HPDE6-E6E7 (cell line): ENCODE results near the gene SOD1.
"Not testable (repeated sequence)": the region's sequence is repeated elsewhere in the genome, so short reads cannot be mapped to it uniquely, and the experiment has no call there.

Experiments
- DNase-seq: peaks from one replicate; pipeline ENCODE4 v3.0.0; 2011; ENCODE audit warnings: missing footprints; ENCODE audit errors: extremely low spot score

The SOD1 gene

DNA sequence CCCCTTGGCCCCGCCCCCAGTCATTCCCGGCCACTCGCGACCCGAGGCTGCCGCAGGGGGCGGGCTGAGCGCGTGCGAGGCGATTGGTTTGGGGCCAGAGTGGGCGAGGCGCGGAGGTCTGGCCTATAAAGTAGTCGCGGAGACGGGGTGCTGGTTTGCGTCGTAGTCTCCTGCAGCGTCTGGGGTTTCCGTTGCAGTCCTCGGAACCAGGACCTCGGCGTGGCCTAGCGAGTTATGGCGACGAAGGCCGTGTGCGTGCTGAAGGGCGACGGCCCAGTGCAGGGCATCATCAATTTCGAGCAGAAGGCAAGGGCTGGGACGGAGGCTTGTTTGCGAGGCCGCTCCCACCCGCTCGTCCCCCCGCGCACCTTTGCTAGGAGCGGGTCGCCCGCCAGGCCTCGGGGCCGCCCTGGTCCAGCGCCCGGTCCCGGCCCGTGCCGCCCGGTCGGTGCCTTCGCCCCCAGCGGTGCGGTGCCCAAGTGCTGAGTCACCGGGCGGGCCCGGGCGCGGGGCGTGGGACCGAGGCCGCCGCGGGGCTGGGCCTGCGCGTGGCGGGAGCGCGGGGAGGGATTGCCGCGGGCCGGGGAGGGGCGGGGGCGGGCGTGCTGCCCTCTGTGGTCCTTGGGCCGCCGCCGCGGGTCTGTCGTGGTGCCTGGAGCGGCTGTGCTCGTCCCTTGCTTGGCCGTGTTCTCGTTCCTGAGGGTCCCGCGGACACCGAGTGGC lies at the start of gene SOD1:
SOD1 (plus strand) TSS at position 158 of the 723 bp plus-strand sequence; CDS start at position 235, 77 bp downstream.
- DNase-seq = peak; percentile 93

DNA sequence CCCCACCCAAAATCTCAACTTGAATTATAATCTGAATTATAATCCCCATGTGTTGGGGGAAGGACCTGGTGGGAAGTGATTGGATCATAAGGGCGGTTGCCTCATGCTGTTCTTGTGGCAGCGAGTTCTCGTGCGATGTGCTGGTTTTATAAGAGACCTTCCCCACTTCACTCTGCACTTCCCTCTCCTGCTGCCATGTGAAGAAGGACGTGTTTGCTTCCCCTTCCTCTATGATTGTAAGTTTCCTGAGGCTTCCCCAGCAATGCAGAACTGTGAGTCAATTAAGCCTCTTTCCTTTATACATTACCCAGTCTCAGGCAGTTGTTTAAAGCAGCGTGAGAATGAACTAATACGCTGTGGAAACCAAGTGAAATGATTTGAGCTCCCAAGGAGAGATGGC lies 48.0 kb upstream of the SOD1 start:
- DNase-seq = no peak

DNA sequence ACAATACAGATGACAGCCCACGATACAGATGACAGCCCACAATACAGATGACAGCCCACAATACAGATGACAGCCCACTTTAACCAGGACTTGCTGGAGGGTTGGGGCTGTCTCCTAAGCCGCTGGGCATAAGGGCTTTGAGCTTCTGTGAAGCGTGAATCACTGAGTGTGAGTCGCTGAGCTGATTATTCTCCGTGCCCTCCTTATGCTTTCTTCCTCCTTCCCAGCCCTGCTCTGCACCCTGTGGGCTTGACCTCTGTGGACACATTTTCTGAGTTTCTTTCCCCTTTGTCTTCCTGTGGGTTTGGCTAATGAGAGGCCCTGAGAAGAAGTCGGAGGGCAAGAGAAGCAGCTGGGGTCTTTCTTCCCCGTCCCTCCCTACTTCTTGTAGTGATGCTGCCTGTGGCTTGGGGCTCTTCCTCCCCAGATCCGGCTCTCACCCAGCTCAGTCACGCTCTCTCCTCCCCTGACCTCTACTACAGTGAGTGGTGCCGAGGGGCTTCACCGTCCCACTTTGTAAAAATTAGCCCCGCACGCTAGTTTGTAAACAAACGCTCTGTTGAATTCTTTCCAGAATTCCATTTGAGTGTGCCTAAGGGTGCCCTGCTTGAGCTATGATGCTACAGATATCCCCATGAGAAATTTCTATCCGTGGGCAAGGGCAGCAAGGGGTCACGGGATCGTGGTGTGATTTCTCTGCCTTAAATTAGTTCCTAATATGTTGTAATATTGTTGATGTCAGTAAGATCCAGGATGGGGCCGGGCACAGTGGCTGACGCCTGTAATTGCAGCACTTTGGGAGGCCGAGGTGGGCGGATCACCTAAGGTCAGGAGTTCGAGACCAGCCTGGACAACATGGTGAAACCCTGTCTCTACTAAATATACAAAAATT lies 46.4 kb upstream of the SOD1 start:
- DNase-seq = no peak

DNA sequence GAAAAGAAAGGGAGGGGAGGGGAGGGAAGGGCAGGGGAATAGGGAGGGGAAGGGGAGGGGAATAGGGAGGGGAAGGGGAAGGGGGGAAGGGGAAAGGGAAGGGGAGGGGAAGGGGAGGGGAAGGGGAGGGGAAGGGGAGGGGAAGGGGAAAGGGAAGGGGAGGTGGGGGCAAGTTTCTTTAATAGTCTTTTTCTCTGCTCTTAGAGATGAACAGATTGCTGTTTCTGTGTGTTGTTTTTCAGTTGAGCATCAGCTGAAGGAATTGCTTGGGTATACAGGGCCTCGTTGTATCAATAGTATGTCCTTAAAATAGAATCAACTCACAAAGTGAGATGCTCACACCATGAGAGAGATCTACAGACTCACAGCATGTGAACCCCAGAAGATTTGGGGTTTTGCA lies 44.8 kb upstream of the SOD1 start:
- no peak for DNase-seq

DNA sequence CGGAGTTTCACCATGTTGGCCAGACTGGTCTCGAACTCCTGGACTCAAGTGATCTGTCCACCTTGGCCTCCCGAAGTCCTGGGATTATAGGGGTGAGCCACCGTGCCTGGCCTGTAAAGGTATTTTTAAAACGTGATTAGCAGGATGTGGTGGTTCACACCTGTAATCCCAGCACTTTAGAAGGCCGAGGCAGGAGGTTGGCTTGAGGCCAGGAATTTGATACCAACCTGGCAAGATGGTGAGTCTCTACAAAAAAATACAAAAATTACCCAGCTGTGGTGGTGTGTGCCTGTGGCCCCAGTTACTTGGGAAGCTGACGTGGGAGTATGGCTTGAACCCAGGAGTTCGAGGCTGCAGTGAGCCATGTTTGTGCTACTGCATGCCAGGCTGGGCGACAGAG lies 43.3 kb upstream of the SOD1 start:
- DNase-seq = no peak

DNA sequence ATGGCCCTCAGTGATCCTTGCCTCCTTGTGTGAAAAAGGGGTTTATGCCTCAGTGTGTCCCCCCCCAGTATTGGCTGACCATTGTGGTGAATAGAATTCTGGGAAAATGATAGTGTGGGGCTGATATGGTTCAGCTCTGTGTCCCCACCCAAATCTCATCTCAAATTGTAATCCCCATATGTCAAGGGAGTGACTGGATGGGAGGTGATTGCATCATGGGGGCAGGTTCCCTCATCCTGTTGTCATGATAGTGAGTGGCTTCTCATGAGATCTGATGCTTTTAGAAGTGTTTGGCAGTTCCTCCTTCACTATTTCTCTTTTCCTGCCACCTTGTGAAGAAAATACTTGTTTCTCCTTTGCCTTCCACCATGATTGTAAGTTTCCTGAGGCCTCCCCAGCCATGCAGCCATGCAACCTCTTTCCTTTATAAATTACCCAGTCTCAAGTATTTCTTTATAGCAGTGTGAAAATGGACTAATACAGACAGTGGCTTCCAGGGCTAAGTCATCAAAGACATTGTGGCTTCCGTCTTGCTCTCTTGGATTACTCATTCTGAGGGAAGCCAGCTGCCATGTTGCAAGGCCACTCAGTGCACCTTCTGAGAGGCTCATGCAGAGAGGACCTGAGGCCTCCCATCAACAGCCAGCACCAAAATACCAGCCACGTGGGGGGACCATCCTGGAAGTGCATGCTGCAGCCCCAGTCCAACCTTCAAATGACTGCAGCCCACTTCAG lies 40.6 kb upstream of the SOD1 start:
- no peak for DNase-seq

DNA sequence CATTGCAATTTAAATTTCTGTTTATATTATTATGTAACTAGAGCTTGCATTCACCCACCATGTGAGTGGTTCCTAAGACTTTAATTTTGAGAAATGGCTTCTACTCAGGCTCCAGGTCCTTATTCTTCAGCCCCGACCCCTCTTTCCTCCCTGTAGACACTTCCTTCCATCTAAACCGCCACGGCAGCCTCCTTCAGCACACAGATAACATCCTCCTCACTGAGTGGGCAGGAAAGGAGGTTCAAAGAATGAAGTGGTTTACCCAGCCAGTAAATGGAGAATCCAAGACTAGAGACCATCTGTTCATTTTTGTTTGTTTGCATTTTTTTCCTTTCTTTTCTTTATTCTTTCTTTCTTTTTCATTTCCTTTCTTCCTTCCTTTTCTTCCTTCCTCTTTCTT lies 37.1 kb upstream of the SOD1 start:
- DNase-seq = no peak

DNA sequence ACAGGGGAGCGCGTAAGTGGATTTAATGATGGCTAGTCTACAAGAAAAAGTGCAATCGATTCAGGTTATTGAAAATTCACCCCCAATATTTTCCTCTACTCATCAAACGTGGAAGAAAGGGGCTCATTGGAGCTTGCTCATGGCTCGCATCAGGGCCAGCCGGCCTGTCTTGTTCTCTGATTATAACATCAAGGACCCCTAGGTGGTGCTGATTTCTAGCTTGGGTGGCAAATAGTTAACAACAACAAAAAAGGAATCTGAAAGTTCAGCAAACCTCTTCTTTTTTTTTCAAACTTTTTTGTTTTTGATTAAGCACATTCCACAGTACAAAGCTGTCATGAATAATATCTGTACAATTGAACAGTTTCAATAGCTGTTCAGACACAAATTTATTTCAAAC lies 35.8 kb upstream of the SOD1 start:
- no peak for DNase-seq

DNA sequence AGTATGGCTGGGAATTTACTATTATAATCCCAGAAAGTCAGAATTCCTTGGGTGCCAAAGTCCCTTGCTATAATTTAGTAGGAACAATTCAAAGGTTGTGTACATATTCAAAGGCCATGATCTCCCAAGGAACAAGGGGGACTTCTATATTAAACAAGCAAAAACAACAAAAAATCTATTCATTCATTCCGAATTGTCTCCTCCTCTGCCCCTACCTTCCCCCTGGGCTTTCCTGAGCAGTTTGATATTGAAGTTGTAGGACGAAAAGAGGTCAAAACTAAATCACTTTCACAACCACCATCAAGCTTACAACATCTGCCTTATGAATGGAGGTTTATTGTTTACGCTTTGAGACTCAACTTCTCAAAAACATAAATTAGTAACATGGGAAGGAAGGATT lies 35.3 kb upstream of the SOD1 start:
- DNase-seq = no peak

DNA sequence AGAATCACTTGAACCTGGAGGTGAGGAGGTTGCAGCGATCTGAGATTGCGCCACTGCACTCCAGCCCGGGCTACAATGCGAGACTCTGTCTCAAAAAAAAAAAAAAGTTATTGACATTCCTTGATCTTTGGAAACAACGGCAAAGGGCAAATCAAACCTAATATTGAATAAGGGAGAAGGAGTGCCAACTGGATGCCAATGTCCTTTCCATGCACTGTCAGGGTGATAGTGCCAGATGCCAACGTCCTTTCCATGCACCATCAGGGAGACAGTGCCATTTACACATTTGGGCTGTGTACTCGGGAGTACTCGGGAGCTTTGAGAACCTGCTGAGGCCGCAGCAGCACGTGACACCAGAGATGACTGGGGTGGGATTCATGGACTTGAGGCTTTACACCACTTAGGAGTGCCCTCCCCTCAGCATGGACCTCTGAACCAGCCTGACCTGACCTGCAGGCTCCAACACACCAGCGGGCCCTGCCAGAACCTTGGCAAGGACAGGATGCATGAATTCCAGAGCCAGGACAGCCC lies 34.5 kb upstream of the SOD1 start:
- DNase-seq = no peak

DNA sequence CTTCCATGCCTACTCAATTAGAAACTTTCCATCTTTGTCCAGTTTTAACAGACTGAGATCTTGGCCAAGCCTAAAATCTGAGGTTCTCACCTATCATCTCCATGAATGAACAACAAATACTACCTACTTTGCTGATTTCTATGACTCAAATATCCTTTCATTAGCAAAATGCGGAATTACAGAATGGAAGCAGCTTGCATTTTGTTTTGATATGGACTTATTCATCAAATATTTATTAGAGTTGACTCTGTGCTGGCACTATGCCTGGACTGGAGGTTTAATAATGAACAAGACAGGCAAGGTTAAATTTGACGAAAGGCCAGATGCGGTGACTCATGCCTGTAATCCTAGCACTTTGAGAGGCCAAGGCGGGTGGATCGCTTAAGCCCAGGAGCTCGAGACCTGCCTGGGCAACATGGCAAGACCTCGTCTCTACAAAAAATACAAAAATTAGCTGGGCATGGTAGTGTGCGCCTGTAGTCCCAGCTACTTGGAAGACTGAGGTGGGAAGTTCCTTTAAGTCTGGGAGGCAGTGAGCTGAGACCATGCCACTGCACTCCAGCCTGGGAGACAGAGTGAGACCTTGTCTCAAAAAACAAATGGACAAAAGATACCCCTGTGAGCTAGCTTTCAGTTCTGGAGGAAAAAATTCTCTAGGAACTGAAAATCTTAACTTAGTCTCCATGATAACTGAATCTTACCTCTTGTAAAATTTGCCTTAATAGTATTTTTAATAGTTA lies 29.4 kb upstream of the SOD1 start:
- DNase-seq = peak; percentile 64

DNA sequence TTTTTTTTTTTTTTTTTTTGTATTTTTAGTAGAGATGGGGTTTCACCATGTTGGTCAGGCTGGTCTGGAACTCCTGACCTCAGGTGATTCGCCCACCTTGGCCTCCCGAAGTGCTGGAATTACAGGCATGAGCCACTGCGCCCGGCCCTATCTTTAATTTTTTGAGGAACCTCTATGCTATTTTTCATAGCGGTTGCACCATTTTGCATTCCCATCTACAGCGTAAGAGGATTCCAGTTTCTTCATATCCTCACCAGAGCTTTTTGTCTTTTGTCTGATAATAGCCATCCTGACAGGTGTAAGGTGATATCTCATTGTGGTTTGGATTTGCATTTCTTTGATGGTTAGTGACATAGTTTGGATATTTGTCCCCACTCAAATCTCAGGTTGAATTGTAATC lies 27.6 kb upstream of the SOD1 start:
- not testable (repeated sequence) for DNase-seq

DNA sequence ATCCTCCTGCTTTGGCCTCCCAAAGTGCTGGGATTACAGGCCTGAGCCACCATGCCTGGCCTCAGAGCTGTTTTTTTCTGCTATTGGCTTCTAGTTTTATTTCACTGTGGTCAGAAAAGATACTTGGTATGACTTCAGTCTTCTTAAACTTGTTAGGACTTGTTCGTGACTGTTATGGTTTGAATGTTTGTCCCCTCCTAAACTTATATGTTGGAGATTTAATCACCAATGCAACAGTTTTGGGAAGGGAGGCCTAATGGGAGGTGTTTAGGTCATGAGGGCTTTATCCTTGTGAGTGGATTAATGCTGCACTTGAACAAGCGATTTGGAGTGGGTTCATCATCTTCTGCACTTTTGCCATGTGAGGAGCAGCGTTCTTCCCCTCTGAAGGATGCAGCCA lies 24.5 kb upstream of the SOD1 start:
- DNase-seq = no peak

DNA sequence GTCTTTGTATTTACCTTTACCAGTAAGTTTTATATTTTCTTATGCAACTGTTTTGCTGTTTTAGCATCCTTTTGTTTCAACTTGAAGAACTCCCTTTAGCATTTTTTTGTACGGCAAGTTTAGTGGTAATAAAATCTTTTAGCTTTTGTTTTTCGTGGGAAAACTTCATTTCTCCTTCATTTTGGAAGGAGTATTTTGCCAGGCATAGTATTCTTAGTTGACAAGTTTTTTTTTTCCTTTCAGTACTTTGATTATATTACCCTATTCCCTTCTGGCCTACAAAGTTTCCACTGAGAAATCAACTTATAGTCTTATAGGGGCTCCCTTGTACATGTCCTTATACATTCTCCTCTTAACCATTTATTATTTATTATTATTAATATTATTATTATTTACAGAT lies 22.6 kb upstream of the SOD1 start:
- no peak for DNase-seq

DNA sequence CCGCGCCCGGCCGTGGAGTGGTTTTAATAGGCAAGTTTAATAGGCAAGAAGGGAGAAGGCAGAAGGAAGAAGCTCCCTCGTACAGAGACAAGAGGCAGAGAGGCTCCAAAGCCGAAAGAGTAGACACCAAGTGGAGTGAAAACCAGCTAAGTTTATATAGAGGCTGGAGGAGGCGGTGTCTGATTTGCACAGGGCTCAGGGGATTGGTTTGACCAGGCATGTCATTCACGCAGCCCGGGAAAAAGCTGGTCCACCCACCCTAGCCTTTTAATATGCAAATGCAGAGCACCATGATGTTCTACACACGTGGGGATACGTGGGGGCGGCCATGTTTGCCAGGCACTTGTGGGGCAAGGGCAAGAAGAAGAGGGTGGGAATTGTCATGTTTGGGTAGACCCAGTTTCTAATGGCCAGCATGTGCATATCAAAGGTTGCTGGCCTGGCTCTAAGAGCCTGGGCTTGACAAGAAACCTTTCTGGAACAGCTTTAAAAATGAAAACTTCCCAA lies 18.0 kb upstream of the SOD1 start:
- no peak for DNase-seq

DNA sequence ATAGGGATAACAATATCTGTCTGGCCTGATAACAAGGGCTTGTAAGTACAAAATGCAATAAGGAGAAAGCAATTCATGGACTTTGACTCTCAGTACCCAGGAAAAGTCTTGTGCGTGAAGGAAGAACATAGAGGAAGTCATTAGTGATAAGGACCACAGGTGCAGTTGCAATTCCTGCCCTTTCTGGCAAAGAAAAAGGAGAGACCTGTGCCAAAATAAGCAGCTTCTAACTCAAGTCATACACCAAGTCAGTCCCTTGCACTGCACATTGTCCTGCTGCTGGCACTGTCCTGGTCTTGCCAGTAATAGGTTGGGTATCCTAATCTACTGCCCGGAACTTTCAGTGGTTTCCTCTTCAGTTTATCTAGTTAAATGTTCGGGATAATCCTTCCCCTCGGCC lies 14.8 kb upstream of the SOD1 start:
- DNase-seq = no peak

DNA sequence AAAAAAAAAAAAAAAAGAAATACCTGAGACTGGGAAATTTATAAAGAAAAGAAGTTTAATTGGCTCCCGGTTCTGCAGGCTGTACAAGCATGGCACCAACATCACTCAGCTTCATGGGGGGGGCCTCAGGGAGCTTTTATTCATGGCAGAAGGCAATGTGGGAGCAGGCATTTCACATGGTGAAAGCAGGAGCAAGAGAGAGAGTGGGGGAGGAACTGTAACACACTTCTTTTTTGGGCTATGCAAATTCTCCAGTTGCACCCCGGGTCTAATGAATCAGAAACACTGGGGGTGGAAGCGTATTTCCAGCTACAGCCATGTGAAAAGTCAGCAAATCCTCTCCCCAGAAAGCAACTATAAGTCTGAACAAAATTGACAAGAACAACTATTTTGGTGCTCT lies 11.8 kb upstream of the SOD1 start:
- DNase-seq = no peak

DNA sequence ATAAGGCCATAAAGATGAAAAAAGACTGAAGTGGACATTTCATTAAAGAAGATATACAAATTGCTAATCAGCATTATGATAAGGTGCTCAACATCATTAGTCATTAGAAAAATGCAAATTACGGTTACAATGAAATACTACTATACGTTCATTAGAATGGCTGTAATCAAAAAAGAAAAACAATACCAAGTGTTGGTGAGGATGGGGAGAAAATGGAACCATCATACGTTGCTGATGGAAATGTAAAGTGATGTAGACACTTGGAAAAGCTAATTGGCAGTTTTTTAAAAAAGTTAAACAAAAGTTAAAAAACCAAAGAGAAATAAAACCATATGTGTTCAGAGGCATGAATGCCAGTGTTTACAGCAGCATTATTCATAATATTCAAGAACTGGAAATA lies 8.6 kb upstream of the SOD1 start:
- DNase-seq = no peak

DNA sequence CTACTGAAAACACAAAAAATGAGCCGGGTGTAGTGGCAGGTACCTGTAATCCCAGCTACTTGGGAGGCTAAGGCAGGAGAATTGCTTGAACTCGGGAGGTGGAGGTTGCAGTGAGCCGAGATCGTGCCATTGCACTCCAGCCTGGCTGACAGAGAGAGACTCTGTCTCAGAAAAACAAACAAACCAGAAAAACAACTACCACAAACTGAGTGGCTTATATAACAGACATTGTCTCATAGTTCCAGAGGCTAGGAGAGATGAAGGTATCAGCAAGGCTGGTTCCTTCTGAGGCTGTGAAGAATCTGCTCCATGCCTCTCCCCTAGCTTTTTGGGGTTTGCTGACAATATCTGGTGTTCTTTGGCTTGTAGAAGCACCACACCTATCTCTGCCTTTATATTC lies 8.0 kb upstream of the SOD1 start:
- not testable (repeated sequence) for DNase-seq

DNA sequence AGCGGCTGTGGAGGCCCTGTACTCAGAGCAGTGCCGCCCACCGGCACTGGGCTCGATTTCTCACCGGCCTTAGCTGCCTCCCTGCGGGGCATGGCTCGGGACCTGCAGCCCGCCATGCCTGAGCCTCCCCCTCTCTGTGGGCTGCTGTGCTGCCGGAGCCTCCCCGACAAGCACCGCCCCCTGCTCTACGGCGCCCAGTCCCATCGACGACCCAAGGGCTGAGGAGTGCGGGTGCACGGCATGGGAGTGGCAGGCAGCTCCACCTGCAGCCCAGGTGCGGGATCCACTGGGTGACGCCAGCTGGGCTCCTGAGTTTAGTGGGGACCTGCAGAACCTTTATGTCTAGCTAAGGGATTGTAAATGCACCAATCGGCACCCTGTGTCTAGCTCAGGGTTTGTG lies 5.2 kb upstream of the SOD1 start:
- DNase-seq = no peak

DNA sequence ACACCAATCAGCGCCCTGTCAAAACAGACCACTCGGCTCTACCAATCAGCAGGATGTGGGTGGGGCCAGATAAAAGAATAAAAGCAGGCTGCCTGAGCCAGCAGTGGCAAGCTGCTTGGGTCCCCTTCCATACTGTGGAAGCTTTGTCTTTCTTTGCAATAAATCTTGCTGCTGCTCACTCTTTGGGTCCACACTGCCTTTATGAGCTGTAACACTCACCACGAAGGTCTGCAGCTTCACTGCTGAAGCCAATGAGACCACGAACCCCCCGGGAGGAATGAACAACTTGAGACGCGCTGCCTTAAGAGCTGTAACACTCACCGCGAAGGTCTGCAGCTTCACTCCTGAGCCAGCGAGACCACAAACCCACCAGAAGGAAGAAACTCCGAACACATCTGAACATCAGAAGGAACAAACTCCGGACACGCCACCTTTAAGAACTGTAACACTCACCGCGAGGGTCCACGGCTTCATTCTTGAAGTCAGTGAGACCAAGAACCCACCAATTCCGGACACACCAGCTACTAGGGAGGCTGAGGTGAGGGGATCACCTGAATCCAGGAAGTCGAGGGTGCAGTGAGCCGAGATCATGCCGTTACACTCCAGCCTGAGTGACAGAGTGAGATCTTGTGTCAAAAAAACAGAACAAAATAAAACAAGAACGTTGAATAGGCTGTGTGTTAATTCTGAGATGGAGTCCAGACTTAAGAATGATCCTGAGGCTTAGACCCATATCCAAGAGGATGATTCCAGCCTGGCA lies 4.5 kb upstream of the SOD1 start:
- not testable (repeated sequence) for DNase-seq
